Measurements from ENCODE around the gene HSD17B14.

HSD17B14 gene

GRCh38 chr19:48806518-48806817 lies 29.8 kb downstream of the HSD17B14 start:
- DNase-seq (ENCODE audit: low read depth): no peak

GRCh38 chr19:48805452-48805851 lies 30.8 kb downstream of the HSD17B14 start:
- TF ChIP-seq, protein P1, sequence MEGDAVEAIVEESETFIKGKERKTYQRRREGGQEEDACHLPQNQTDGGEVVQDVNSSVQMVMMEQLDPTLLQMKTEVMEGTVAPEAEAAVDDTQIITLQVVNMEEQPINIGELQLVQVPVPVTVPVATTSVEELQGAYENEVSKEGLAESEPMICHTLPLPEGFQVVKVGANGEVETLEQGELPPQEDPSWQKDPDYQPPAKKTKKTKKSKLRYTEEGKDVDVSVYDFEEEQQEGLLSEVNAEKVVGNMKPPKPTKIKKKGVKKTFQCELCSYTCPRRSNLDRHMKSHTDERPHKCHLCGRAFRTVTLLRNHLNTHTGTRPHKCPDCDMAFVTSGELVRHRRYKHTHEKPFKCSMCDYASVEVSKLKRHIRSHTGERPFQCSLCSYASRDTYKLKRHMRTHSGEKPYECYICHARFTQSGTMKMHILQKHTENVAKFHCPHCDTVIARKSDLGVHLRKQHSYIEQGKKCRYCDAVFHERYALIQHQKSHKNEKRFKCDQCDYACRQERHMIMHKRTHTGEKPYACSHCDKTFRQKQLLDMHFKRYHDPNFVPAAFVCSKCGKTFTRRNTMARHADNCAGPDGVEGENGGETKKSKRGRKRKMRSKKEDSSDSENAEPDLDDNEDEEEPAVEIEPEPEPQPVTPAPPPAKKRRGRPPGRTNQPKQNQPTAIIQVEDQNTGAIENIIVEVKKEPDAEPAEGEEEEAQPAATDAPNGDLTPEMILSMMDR (IDR thresholded peaks at IDR 0.05; ENCODE audit: low read depth, low read length, missing control alignments): no peak
- H3K4me3 ChIP-seq (ENCODE audit: low read depth, low read length): no peak overlapping the region
- DNase-seq (ENCODE audit: low read depth): no peak

More at GRCh38 chr19:48806518-48806817, 29.8 kb downstream of the HSD17B14 start:
- no peak overlapping the region for H3K4me3 ChIP-seq (ENCODE audit: low read depth, low read length)
- TF ChIP-seq, protein P1 (IDR thresholded peaks at IDR 0.05; ENCODE audit: low read depth, low read length, missing control alignments): no peak

- H3K4me3 ChIP-seq (ENCODE audit: low read depth, low read length): no peak overlapping the region
- TF ChIP-seq, protein P1 (IDR thresholded peaks at IDR 0.05; ENCODE audit: low read depth, low read length, missing control alignments): no peak
- no peak for DNase-seq (ENCODE audit: low read depth)
Observed at GRCh38 chr19:48804496-48804895, 31.8 kb downstream of the HSD17B14 start.

DNA sequence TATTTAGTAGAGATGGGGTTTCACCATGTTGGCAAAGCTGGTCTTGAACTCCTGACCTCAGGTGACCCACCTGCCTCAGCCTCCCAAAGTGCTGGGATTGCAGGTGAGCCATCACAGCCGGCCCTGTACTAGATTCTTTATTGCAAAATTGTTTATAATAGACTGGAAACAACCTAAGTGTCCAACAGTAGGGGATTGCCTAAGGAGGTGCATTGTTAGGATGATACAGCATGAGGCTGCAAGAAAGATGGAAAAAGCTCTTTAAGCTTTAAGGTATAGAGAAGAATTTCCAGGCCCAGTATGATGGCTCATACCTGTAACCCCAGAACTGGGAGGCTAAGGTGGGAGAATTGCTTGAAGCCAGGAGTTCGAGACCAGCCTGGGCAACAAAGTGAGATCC lies 33.7 kb downstream of the HSD17B14 start:
- TF ChIP-seq, protein P1 (IDR thresholded peaks at IDR 0.05; ENCODE audit: low read depth, low read length, missing control alignments): no peak
- DNase-seq (ENCODE audit: low read depth): no peak
- no peak overlapping the region for H3K4me3 ChIP-seq (ENCODE audit: low read depth, low read length)

- no peak overlapping the region for H3K4me3 ChIP-seq (ENCODE audit: low read depth, low read length)
- no peak for DNase-seq (ENCODE audit: low read depth)
- TF ChIP-seq, protein P1 (IDR thresholded peaks at IDR 0.05; ENCODE audit: low read depth, low read length, missing control alignments): no peak
Observed at GRCh38 chr19:48799358-48800300, 36.7 kb downstream of the HSD17B14 start.

- DNase-seq (ENCODE audit: low read depth): no peak
- TF ChIP-seq, protein P1 (IDR thresholded peaks at IDR 0.05; ENCODE audit: low read depth, low read length, missing control alignments): no peak
- H3K4me3 ChIP-seq (ENCODE audit: low read depth, low read length): no peak overlapping the region
Observed at GRCh38 chr19:48798937-48799336, 37.4 kb downstream of the HSD17B14 start.

- TF ChIP-seq, protein P1 (IDR thresholded peaks at IDR 0.05; ENCODE audit: low read depth, low read length, missing control alignments): no peak
- no peak overlapping the region for H3K4me3 ChIP-seq (ENCODE audit: low read depth, low read length)
- no peak for DNase-seq (ENCODE audit: low read depth)
Observed at GRCh38 chr19:48797103-48797502, 39.2 kb downstream of the HSD17B14 start.
